OCI-LY3 (cell line): ENCODE measurements around the gene DDX10.

Experiments
- CTCF ChIP-seq: fragments of 200-600, 300-600 bp; sonication (generic); IDR thresholded peaks from 2 replicates; pipeline ENCODE4 v1.5.1; 2014; ENCODE audit warnings: antibody characterized with exemption, low read length, low read depth
- EZH2phosphoT487 ChIP-seq: fragments of 200-600 bp; shearing (Covaris generic); IDR thresholded peaks from 2 replicates; pipeline ENCODE4 v1.6.1; 2018; ENCODE audit warnings: antibody characterized with exemption, mixed run types, low read depth

DNA sequence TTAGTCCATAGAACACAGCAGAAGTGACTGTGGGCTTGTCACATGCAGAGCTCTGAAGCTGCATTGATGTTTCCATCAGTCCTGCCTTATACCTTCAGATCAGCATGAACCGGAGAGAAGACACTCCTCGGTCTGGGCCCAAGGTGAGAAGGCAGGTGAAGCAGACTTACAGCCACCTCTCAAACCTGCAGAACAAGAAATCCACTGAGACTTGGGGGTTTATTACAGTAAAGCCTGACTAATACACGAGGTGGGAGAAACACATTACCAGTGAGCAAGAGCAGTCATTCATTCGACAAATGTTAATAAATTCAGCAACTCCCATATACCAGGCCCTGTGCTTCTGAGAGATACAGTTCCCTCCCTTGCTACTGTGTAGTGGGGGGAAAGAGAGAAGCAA is 279.0 kb downstream of the DDX10 start:
- TF ChIP-seq CTCF, result no peak
- no peak for TF ChIP-seq EZH2phosphoT487
